Stimulated activated CD4-positive, alpha-beta T cell treated with anti-CD3 and anti-CD28 coated beads, Interleukin-4, amount 100 ng/mL, for 4 hours (primary cell): ENCODE measurements around the gene SPOCK2.
A peak's percentile ranks its signal among the peaks of the same experiment; 100 is the strongest.

ENCODE experiments used
- DNase-seq, 2 experiments: peaks; one replicate each; pipeline ENCODE4 v3.0.0-alpha.2; 2020

The SPOCK2 gene

GRCh38 chr10:72069751-72070526 lies 18.4 kb downstream of the SPOCK2 start:
- DNase-seq = no peak

GRCh38 chr10:72068901-72069446 lies 19.4 kb downstream of the SPOCK2 start:
- DNase-seq = no peak

- DNase-seq = no peak
Measured at GRCh38 chr10:72068126-72068765, 20.1 kb downstream of the SPOCK2 start.

- DNase-seq = no peak
Measured at GRCh38 chr10:72067463-72068125, 20.8 kb downstream of the SPOCK2 start.

- DNase-seq = no peak
Measured at GRCh38 chr10:72066318-72067284, 21.8 kb downstream of the SPOCK2 start.

- no peak for DNase-seq
Measured at GRCh38 chr10:72065439-72066025, 22.8 kb downstream of the SPOCK2 start.

- DNase-seq = no peak
Measured at GRCh38 chr10:72063703-72064391, 24.5 kb downstream of the SPOCK2 start.

GRCh38 chr10:72062832-72063702 lies 25.3 kb downstream of the SPOCK2 start:
- DNase-seq = no peak

GRCh38 chr10:72062382-72062781 lies 26.0 kb downstream of the SPOCK2 start:
- no peak for DNase-seq

GRCh38 chr10:72061930-72062329 lies 26.4 kb downstream of the SPOCK2 start:
- DNase-seq = no peak

GRCh38 chr10:72061491-72061890 lies 26.9 kb downstream of the SPOCK2 start:
- no peak for DNase-seq

- no peak for DNase-seq
Measured at GRCh38 chr10:72059843-72060822, 28.2 kb downstream of the SPOCK2 start.

GRCh38 chr10:72058989-72059842 lies 29.1 kb downstream of the SPOCK2 start:
- peak; percentile 24 to 61 for DNase-seq

- DNase-seq = no peak
Measured at GRCh38 chr10:72058347-72058898, 29.9 kb downstream of the SPOCK2 start.

- no peak for DNase-seq
Measured at GRCh38 chr10:72056932-72057751, 31.2 kb downstream of the SPOCK2 start.

GRCh38 chr10:72056113-72056512 lies 32.2 kb downstream of the SPOCK2 start:
- DNase-seq = no peak

- no peak for DNase-seq
Measured at GRCh38 chr10:72053690-72054089, 34.7 kb downstream of the SPOCK2 start.
